Lower lobe of right lung (tissue), 2 donors: Measurements from ENCODE around the gene SORCS2. TPM values are rescaled to one million over a fixed set of nuclear protein-coding genes. Genes with fewer than 3 reads are reported as not detected.
A peak's percentile ranks its signal among the peaks of the same experiment; 100 is the strongest.

Source experiments
- ATAC-seq, 2 donors: fragments of 200-7000 bp; cut with Tn5 transposase; one replicate each; pipeline ENCODE4 v1.9.1; 2020 to 2022; ENCODE audit warnings: mild to moderate bottlenecking in 2 of 2, moderate library complexity in 2 of 2
- DNase-seq: peaks from one replicate; pipeline ENCODE4 v3.0.0-alpha.2; 2020
- H3K27ac ChIP-seq: fragments of 200-600 bp; one replicate; pipeline ENCODE4 v1.8.0; 2022
- H3K27me3 ChIP-seq: fragments of 200-600 bp; one replicate; pipeline ENCODE4 v1.8.0; 2022; ENCODE audit warnings: low read depth
- H3K36me3 ChIP-seq: fragments of 200-600 bp; one replicate; pipeline ENCODE4 v1.8.0; 2022; ENCODE audit warnings: mild to moderate bottlenecking
- H3K4me1 ChIP-seq: fragments of 200-600 bp; one replicate; pipeline ENCODE4 v1.8.0; 2022
- H3K4me3 ChIP-seq: fragments of 200-600 bp; one replicate; pipeline ENCODE4 v1.8.0; 2022; ENCODE audit warnings: mild to moderate bottlenecking
- H3K9me3 ChIP-seq: fragments of 200-600 bp; one replicate; pipeline ENCODE4 v1.8.0; 2022
- intact Hi-C: fragments of 100-400 bp; cut with DNase I; formaldehyde crosslinking; loops from one replicate; pipeline ENCODE4 v1.11.0; 2022
- total RNA-seq: library from RNA; stranded (reverse); fragmentation: NEBNext Ultra II Directional; extraction: Animal tissue kit (Norgen Biotek cat#: 25700); gene quantifications from one replicate; pipeline ENCODE4 v1.2.1, GENCODE V29; 2021
- TF ChIP-seq, protein P1 (sequence below): fragments of 200-600 bp; IDR thresholded peaks from one replicate; pipeline ENCODE4 v1.8.0; 2022; ENCODE audit warnings: antibody characterized with exemption, mild to moderate bottlenecking
- donor health status: DM: no; HTN: yes; CAD: no; lungs with severe emphysema.

The SORCS2 gene
- total RNA-seq, 1 donor from 2014 or later = 5.8 TPM

- H3K27ac ChIP-seq = no peak overlapping the region
- no peaks in the 10 kb centered on the region for H3K27me3 ChIP-seq
- TF ChIP-seq, protein P1, sequence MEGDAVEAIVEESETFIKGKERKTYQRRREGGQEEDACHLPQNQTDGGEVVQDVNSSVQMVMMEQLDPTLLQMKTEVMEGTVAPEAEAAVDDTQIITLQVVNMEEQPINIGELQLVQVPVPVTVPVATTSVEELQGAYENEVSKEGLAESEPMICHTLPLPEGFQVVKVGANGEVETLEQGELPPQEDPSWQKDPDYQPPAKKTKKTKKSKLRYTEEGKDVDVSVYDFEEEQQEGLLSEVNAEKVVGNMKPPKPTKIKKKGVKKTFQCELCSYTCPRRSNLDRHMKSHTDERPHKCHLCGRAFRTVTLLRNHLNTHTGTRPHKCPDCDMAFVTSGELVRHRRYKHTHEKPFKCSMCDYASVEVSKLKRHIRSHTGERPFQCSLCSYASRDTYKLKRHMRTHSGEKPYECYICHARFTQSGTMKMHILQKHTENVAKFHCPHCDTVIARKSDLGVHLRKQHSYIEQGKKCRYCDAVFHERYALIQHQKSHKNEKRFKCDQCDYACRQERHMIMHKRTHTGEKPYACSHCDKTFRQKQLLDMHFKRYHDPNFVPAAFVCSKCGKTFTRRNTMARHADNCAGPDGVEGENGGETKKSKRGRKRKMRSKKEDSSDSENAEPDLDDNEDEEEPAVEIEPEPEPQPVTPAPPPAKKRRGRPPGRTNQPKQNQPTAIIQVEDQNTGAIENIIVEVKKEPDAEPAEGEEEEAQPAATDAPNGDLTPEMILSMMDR = no peak
- H3K4me1 ChIP-seq = no peaks in the 10 kb centered on the region
- intact Hi-C loops = no loop called here
- ATAC-seq = no peak
- DNase-seq = peak; percentile 29
- no peak overlapping the region for H3K4me3 ChIP-seq
- H3K9me3 ChIP-seq = peaks cover 12% of the 10 kb centered on the region
- no peaks in the 10 kb centered on the region for H3K36me3 ChIP-seq
Observed at GRCh38 chr4:7679406-7680040, 487.2 kb downstream of the SORCS2 start.

GRCh38 chr4:7680106-7680505 is 487.8 kb downstream of the SORCS2 start:
- H3K36me3 ChIP-seq = no peaks in the 10 kb centered on the region
- no peaks in the 10 kb centered on the region for H3K4me1 ChIP-seq
- no peak for DNase-seq
- no peak overlapping the region for H3K27ac ChIP-seq
- H3K4me3 ChIP-seq = no peak overlapping the region
- intact Hi-C loops = no loop called here
- no peaks in the 10 kb centered on the region for H3K27me3 ChIP-seq
- no peak for ATAC-seq
- peaks cover 12% of the 10 kb centered on the region for H3K9me3 ChIP-seq
- TF ChIP-seq, protein P1 = no peak

DNA sequence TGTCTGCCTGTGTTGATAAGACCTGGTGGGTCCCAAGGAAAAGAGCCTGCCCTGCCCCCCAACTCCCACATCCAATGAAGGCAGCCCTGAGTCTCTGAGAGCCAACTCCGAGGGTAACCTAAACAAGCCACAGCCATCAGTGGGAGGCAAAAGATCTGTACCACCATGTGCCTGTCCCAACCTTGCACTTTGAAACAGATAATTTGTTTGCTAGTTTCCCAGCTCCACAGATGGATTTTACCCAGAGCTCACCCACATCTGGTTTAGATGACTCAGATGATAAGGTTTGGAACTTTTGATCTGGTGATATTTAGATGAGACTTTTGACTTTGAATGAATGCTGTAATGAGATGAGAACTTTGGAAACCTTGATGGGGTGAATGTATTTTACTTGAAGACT is 488.4 kb downstream of the SORCS2 start:
- H3K36me3 ChIP-seq = no peaks in the 10 kb centered on the region
- no peaks in the 10 kb centered on the region for H3K27me3 ChIP-seq
- H3K27ac ChIP-seq = no peak overlapping the region
- H3K9me3 ChIP-seq = peaks cover 12% of the 10 kb centered on the region
- no peak for DNase-seq
- no peaks in the 10 kb centered on the region for H3K4me1 ChIP-seq
- no peak overlapping the region for H3K4me3 ChIP-seq
- TF ChIP-seq, protein P1 = no peak
- intact Hi-C loops = no loop called here
- no peak for ATAC-seq

GRCh38 chr4:7683126-7683703 is 490.9 kb downstream of the SORCS2 start:
- H3K36me3 ChIP-seq = no peaks in the 10 kb centered on the region
- DNase-seq = peak; percentile 15
- H3K4me1 ChIP-seq = no peaks in the 10 kb centered on the region
- no peak overlapping the region for H3K27ac ChIP-seq
- ATAC-seq = no peak
- TF ChIP-seq, protein P1 = no peak
- intact Hi-C loops = no loop called here
- H3K9me3 ChIP-seq = peaks cover 12% of the 10 kb centered on the region
- H3K27me3 ChIP-seq = no peaks in the 10 kb centered on the region
- no peak overlapping the region for H3K4me3 ChIP-seq

- TF ChIP-seq, protein P1 = no peak
- intact Hi-C loops = no loop called here
- H3K4me1 ChIP-seq = no peaks in the 10 kb centered on the region
- H3K4me3 ChIP-seq = no peak overlapping the region
- no peak for DNase-seq
- no peak for ATAC-seq
- peaks cover 12% of the 10 kb centered on the region for H3K9me3 ChIP-seq
- no peak overlapping the region for H3K27ac ChIP-seq
- H3K27me3 ChIP-seq = no peaks in the 10 kb centered on the region
- no peaks in the 10 kb centered on the region for H3K36me3 ChIP-seq
Observed at GRCh38 chr4:7684294-7684693, 492.0 kb downstream of the SORCS2 start.
